Endometrial microvascular endothelial cells (primary cell): ENCODE measurements around the gene TMEM9. TPM values are rescaled to one million over a fixed set of nuclear protein-coding genes. Genes with fewer than 3 reads are reported as not detected.

Source experiments
- in situ Hi-C: cut with HindIII; loops from 2 replicates; pipeline ENCODE4 v1.10.0; 2017; ENCODE audit warnings: low sequenced_read_pairs, low pct_unique_long_range_greater_than_20kb; ENCODE audit errors: inconsistent ontology term
- total RNA-seq: library from RNA; depleted of rRNA; stranded (reverse); fragments of >200 nt; gene quantifications from one replicate; pipeline ENCODE4 v1.2.3, GENCODE V29; 2015; ENCODE audit errors: inconsistent ontology term

The TMEM9 gene
- total RNA-seq, 1 donor from 2014 or later, result 50.4 TPM

DNA sequence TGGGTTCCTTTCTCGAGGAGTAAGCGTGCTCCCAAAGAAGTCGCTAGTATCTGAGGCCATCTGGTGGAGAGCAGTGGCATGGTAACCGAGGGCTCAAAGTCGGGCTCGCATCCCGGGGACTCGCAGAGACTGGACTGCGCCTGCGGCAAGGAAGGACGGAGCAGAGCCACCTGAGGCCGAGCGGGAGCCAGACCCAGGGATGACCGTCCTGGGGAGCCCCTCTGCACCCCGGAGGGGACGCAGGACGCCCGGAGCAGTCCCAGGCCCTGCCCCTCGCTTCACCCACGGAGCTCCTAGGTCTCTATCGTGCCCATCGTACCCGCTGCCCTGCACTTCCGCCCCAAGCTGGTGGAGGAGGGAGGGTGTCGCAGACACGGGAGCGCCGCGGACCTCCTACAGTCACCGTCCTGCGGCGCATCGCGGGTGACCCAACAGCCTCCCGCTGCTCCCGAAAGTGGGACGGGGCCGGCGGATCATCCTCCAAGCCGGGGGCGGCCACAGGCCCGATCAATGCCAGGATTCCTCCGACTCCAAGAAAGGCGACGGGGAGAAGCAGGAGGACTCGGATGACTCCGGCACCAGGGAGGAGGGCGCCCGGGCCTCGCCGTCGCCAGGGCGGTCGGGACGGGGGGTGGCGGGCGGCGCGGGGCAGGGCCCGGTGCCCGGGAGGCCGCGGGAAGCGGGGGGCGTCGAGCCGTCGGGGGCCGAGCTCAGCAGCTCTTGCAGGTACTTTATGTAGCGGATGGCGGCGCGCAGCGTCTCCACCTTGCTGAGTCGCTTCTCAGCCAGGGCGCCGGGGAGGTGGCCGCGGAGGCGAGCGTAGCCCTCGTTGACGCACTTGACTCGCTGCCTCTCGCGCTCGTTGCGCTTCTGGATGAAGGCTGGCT lies 39.8 kb downstream of the TMEM9 start:
- in situ Hi-C loops, result no loop called here

DNA sequence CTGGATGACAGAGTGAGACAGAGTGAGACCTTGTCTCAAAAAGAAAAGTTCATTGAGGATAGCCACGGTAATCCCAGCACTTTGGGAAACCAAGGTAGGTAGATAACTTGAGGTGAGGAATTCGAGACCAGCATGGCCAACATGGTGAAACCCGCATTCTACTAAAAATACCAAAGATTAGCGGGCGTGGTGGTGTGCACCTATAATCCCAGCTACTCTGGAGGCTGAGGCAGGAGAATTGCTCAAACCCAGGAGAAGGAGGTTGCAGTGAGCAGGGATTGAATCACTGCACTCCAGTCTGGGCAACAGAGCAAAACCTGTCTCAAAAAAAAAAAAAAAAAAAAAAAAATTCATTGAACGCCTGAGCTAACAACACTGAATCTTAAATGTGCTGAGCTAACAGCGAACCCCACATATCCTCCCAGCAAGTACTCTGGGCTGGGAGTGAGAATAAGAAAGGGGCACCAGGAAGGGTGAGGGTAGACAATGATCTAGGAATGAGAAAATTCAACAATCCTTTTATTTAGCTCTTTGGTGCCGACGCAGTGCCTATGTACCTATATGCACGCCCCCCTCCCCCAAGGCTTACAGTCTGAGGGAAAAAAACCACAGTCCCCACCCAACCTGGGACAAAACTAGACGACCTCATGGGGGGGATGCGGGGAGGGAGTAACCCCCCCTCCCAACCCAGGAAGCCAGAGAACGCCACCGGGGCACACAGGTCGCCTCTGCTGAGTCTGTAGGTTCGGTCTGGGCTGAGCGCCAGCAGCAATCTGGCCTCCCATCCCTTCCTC lies 40.6 kb downstream of the TMEM9 start:
- in situ Hi-C loops, result no loop called here

DNA sequence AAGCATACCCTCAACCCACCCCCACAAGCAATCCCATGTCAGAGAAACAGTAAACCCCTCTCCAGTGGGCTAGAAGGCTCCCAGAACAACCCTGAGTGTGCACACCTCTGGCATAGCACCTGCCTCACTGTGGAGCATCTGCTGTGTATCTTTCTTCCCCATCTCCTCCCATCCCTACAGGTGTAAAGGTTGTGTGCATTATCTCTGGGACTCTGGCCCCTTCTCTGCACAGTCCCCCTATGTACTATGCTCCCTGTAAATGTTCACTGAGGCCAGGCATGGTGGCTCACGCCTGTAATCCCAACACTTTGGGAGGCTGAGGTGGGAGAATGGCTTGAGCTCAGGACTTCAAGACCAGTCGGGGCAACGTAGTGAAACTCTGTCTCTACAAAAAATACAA lies 41.3 kb downstream of the TMEM9 start:
- in situ Hi-C loops, result no loop called here

DNA sequence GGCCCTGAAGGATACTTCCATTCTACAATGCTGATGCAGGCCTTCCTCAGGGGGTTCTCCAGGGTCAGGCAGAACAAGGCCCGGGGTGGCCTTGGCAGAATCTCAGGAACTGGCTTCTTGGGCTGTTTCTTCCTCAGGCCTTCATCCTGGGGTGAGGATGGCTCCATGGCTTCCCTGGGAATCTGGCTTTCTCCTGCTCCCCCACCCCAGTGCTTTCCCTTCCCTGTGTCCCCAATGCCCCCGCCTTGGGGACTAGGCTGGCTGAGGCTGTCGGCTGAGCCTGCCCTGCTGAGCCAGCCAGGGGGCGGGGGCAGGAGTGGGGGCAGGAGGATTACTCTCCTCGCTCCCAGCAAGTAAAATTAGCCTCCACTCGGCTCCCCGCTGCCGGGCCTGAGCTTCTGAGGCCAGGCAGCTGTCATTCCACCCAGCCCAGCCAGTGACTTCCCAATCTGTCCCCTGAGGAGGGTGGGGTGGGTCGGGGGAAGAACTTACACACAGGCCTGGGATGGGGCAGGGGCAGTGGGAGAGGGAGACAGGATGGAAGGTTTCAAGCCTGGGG lies 42.0 kb downstream of the TMEM9 start, which contains the start of gene CACNA1S:
CACNA1S (minus strand) TSS at position 254 of the 559 bp plus-strand sequence; CDS start at position 167, 87 bp downstream.
- in situ Hi-C loops, result no loop called here

DNA sequence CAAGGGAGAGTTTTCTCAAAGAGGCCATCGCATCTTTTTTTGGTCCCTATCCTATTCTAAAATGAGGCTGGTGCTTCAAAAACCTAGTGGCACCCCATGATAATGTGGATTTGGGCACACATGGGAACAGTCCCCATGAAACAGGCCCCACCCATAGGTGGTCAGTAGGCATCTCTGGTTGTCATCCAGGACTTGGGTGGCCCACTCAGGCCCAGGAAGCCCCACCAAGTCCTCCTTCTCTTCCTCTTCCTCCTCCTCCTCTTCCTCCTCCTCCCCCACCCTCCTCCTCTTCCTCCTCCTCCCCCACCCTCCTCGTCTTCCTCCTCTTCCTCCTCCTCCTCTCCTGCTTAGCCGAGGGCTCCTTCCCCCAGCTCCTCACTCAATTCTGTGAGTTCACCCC lies 42.6 kb downstream of the TMEM9 start:
- in situ Hi-C loops, result no loop called here

DNA sequence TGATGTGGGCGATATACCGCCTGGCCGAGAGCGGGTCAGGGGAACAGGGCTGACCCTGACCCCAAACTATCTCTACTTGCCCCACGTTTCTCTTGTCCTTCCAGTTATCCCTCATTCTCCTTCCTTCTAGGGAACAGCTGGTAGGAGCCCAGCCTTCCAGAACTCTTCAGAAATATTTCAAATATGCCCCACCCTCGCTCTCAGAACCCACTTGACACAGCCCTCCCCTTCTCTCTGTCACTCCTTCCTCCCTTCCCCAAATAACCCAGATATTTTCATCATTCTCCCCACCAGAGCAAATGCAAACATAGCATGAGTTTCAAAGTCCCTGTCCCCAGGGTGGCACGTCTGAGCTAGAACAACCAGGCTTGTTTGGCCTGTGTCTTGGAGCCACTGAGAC lies 43.1 kb downstream of the TMEM9 start:
- in situ Hi-C loops, result no loop called here

DNA sequence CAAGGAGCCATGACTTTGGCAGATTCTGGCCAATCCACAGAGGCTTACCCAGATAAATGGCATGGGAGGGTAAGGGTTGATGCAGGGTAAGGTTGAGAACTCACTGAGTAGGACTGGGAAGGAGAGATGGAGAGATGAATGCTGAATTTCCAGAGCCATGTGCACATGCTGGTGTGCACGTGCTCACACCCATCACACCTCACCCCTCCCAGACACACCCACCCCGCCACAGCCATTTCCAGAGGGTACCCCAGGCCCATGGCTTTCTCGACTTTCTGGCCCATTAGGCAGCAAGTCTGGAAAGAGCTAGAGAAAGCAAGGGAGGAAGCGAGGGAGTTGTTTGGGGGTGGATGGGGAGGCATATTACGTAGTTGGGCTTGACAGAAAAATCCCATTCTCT lies 43.7 kb downstream of the TMEM9 start:
- in situ Hi-C loops, result no loop called here

DNA sequence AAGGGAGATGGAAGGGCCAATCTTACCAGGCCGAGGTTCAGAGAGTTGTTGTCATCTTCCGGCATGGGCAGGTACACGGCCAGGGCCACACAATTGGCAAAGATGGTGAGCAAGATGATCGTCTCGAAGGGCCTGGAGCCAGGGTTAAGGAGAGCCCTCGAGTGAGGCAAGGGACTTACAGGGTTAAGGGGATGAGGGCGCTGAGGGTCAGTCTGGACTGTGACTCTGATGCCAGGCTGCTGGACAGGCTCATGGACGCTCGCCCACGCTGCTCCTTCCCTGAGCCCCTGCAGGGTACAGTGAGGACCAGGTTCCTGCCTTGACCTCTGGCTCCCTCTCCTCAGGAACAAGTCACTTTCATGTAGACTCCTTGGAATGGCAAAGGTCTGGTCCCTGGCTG lies 44.1 kb downstream of the TMEM9 start:
- in situ Hi-C loops, result no loop called here

DNA sequence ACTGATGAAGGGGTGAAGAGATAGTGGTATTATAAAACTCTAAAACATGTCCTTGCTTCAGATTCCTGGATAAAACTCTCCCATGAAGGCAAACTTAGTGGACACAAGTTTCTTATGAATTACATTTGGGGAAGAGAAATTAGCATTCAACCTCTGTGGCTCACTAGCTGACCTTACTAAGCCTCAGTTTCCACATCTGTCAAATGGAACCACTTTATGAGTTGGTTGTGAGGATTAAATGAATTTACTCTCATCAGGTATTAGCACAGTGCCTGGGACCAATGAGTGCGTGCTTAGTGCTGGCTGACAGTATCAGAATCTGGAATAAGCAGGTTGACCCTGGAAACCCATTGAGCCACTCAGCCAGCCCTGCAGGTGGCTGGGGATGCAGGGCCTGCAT lies 44.6 kb downstream of the TMEM9 start:
- in situ Hi-C loops, result no loop called here

DNA sequence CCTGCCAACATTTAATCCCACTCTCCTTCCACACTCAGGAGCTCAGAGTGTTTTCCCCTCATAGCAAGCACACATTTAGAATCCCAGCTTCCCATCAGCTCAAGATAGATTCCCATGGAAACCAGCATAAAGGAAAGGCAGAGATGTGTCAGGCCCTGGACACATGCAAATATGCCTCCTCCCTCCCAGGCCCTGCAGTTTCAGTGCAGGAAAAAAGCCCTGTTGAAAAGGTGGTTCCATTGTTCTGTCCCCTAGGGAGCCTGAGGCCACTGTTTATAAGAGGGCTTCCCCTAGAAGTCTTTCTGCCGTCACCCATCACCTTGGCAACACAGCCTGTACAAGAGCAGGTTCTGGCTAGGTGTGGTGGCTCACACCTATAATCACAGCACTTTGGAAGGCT lies 45.7 kb downstream of the TMEM9 start:
- in situ Hi-C loops, result no loop called here

DNA sequence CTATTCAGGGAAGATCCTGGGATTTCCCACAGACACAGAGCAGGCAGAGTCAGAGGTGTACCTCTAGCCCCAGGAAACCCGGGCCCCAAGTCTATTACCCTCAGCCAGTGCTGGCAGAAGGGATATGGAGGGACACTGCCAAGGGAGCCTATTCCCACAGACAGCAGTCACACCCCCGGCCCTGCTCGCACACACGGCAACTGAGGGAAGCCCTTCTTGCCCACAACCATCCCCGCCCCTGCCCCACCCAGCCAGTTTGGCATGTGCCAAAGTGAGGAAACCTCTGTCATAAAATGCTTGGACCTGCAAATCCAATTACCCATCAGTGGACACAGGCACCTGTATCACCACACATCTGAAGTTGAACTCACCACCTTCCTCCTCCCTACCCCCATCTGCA lies 48.6 kb downstream of the TMEM9 start:
- in situ Hi-C loops, result no loop called here

DNA sequence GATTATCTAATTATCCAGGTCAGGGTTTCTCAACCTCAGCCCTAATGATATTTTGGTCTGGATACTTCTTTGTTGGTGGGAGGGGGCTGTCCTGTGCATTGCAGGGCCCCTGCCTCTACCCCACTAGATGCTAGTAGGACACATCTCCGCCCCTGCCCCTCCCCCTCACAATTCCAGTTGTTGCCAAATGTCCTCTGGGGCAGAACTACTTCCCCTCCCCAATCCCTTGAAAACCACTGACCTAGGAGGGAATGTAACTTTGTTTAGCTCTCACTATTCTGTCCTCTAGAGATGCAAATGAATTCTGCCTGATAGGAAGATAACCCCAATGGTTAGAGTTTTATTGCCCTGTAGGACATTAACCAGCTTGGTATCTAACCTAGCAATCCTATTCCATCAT lies 50.1 kb downstream of the TMEM9 start:
- in situ Hi-C loops, result no loop called here

DNA sequence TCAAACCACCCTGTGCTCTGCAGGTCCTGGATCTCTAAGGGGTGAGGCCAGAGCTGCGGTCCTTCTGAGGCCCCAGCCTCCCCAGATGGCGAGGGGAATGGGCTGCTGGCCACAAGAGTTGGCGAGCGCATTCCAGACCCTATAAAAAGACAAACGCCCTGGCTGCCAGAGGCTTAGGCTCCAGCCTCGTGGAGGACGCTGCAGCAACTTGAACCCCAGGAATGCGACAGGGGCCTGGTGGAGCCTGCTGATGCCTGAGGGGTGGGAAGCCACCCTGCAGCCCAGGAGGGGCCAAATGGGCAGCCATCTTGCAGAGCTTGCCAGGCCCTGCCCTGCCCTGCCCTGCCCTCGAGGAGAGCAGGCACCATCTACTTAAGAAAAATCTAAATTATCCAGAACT lies 50.6 kb downstream of the TMEM9 start:
- in situ Hi-C loops, result no loop called here

DNA sequence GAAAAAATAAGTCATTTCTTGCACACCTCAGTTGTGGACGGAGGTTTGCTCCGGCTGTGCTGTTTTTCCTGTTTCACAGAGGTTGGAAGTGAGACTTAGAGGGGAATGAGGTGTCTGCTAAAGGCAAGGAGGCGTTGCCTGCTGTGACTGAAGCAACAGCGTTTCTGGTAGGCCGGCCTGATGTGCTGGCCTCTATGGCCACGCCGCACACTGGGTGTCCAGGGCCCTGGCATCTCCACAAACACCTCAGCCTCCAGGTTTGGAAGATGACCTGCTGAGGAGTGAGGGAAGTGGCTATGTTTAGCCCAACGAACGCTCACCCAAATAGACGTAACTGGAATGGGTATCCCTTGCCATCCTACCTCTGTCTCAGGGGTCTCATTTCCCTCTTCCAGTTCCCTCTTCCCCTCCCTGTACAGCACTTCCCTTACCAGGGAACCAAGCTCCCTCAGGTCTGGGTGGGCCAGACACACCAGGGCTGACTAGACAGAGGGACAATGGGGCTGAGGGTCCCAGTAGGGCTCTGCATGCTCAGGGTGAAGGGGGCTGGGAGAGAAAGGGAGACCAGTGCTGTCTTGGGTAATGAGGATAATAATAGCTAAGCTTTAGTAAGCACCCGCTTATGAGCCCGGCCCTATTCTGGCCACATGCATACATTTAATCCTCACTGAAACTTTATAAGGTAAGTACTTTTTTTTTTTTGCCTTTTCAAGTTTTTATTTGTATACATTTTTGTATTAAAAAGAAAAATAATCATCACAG lies 53.9 kb downstream of the TMEM9 start:
- in situ Hi-C loops, result no loop called here

DNA sequence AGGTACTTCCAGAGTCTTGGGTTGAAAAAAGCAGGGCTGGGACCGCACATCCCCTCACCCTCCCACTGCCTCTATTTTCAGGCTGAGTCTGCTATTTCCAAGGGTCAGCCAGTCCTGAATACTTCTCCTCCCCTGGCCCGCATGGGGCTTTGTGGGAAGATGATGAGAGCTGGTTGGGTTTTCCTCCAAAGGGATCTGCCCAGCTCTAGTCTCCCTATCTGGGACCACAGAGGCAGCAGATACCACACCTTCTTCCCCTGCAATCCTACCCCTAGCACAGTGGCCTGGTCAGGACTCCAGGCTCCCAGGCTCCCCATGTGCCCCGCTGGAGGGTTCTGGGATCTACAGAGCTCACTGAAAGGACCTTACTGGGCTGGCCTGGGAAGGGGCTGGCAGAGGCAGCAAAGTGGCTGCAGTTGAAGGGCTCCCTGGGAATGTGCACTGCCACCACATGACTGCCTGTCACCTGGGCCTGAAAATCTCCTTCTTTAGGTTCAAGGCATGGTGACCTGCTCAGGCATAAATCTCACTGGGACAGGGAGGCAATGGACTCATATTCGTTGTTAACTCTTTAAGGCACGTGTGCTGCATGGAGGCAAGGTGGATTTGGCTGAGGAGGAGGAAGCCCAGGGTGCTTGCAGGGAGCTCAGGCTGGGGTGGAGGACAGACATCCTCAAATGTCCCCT lies 55.1 kb downstream of the TMEM9 start:
- in situ Hi-C loops, result no loop called here

DNA sequence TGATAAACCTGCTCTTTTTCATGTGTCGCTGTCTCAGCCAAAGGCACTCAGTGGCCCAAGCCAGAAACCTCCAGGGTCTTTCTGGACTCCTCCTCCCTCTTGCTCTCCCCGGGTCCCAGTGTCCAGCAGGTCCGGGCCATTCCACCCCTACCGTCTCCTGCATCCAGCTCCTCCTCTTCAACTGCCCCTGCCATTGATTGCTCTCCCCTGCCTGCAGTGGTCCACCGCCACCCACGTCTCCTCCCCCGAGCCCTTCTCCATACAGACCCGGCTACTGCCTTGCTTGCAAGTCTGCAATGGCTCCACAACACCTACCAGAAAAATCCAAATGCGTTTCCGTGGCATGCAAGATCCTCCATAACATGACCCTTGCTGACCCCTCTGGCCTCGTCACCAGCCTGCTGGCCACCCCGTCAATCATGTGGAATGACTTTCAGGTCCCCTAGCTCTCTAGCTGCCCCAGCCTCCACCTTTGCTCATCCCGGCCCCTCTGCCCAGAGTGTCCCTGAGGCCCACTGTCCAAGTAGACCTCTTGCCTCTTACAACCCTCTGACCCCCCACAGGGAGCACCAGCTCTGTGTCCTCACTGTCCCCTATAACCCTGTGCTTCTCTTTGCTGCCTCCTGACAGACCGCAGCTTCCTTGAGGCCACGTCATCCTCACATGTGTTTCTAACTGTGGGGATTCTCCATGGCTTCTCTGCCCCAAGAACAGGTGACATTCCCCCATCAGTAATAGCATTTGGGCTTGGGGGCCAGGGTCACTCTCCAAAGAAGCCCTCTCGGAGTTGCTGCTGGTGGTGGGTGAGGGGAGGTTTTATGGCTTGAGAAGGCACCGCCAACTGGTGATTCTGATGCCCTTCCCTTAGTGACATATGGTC lies 57.1 kb downstream of the TMEM9 start:
- in situ Hi-C loops, result no loop called here

DNA sequence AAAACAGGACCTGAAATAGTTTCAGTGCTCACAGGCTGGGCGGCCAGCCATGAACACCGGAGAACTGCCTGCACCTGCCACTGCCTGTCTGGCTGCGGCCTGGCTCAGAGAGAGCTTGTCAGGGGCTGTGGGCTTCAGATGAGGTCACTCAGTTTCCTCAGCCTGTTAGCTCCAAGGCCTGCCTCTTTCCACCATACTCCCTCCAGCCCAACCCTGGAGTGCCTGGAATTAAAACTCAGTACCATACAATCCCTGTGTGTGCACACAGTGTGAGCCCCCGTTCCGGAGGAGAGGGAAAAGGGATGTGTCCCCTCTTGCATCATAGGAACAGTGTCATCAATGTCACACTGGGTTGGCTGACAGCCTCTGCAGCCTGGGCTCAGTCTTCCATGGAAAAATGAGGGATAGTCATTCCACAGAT lies 58.2 kb downstream of the TMEM9 start:
- in situ Hi-C loops, result no loop called here

DNA sequence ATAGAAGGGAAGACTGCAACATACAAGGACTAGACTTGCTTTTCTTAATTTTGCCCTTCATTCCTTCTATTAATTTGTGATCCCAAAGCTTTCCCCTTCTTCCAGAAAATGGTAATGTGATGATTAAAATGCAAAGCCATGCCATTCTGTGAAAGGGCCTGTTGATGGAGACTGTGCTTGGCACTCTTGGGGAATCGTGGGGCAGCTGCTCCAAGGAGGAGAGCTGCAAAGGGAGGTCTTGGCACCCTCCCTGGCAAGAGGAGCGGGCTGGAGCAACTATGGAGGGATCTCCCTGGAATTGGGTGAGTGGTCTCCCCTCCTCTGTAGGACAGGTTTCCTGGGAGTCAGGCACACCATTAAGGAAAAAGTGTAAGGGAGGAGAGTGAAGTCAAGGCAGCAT lies 58.7 kb downstream of the TMEM9 start:
- in situ Hi-C loops, result no loop called here
